ENCODE measurements around the gene FILIP1L.

GRCh38 chr3:100043271-100043670 is 71.0 kb downstream of the FILIP1L start:
- TF ChIP-seq CTCF (IDR thresholded peaks at IDR 0.05; ENCODE audit: control extremely low read depth in 1 of 3, insufficient read depth in 1 of 3, low read depth in 1 of 3, low read length in 3 of 3): no peak
- no peak for TF ChIP-seq POLR2A (IDR thresholded peaks at IDR 0.05; ENCODE audit: control extremely low read depth in 1 of 2, low read depth in 2 of 2, low read length in 2 of 2)
- TF ChIP-seq CREB1 (IDR thresholded peaks at IDR 0.05): no peak
- TF ChIP-seq GABPA (IDR thresholded peaks at IDR 0.05; ENCODE audit: borderline replicate concordance, insufficient read depth, low read length): no peak
- no peak for TF ChIP-seq SIRT6 (IDR thresholded peaks at IDR 0.05; ENCODE audit: low read length)
- TF ChIP-seq POLR2AphosphoS5 (IDR thresholded peaks at IDR 0.05; ENCODE audit: low read depth, low read length): no peak
- no peak for TF ChIP-seq RBBP5 (IDR thresholded peaks at IDR 0.05; ENCODE audit: borderline replicate concordance, low read depth, low read length)
- no peak for TF ChIP-seq NRF1 (IDR thresholded peaks at IDR 0.05; ENCODE audit: low read depth, low read length)

All from H1 (cell line).